Adipocyte (in vitro differentiated cells): ENCODE results near the gene ANKRD34A.
A peak's percentile ranks its signal among the peaks of the same experiment; 100 is the strongest.

Experiments used
- DNase-seq: peaks from one replicate; pipeline ENCODE4 v3.0.0-alpha.2; 2015; ENCODE audit warnings: low read depth
- H3K27me3 ChIP-seq: replicated peaks from 2 replicates; pipeline ENCODE4 v1.7.0; 2013; ENCODE audit warnings: mild to moderate bottlenecking, low read length, moderate library complexity; ENCODE audit not compliant: control insufficient read depth, insufficient read depth
- H3K36me3 ChIP-seq: 2 replicates; pipeline ENCODE4 v1.7.0; 2013; ENCODE audit warnings: low read length, mild to moderate bottlenecking, moderate library complexity; ENCODE audit not compliant: control insufficient read depth, insufficient read depth, severe bottlenecking
- H3K4me1 ChIP-seq: 2 replicates; pipeline ENCODE4 v1.7.0; 2013; ENCODE audit warnings: mild to moderate bottlenecking, low read length, moderate library complexity; ENCODE audit not compliant: control insufficient read depth, insufficient read depth
- H3K4me3 ChIP-seq: 2 replicates; pipeline ENCODE4 v1.7.0; 2013; ENCODE audit warnings: mild to moderate bottlenecking, low read length, moderate library complexity
- H3K9ac ChIP-seq: 2 replicates; pipeline ENCODE4 v1.7.0; 2013; ENCODE audit warnings: mild to moderate bottlenecking, low read length, moderate library complexity
- H3K9me3 ChIP-seq: 2 replicates; pipeline ENCODE4 v1.7.0; 2013; ENCODE audit warnings: mild to moderate bottlenecking, low read length, moderate library complexity; ENCODE audit not compliant: control insufficient read depth

Gene ANKRD34A

GRCh38 chr1:145996433-145997015, 32.1 kb upstream of the ANKRD34A start, which contains the start of gene TXNIP:
TXNIP (minus strand) TSS chr1:145996579; CDS start chr1:145996266, 313 bp downstream.
- Histone ChIP-seq H3K4me3 (peak within 1 kb of the TSS; percentile 89), H3K36me3 (peaks cover 35% of the 10 kb centered on the region), H3K9ac (peak within 1 kb of the TSS; percentile 95), H3K9me3 (no peaks in the 10 kb centered on the region), H3K27me3 (no peaks in the 10 kb centered on the region), H3K4me1 (peaks cover 60% of the 10 kb centered on the region)
- peak; percentile 100 for DNase-seq

DNA sequence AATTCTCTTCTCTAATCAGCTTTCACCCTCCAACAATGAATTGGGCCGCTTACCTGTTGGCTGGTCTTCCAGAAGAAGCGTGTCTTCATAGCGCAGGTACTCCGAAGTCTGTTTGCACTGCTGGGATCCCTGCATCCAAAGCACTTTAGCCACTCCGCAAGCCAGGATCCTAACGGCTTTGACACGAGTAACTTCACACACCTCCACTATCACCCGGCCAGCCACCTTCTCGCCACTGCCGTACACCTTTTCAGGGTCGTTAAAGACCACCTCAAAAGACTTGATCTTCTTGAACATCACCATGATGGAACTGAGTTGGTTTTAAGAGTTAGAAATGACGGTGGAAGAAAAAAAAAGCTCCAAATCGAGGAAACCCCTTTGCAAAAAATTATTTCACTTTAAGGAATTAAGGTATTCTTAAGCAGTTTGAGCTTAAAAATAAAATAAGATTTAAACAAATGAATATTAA, 31.6 kb upstream of the ANKRD34A start:
- H3K9me3 ChIP-seq: no peaks in the 10 kb centered on the region
- H3K27me3 ChIP-seq: no peaks in the 10 kb centered on the region
- H3K9ac ChIP-seq: peak overlapping the region; percentile 95
- peak overlapping the region; percentile 89 for H3K4me3 ChIP-seq
- H3K36me3 ChIP-seq: peaks cover 35% of the 10 kb centered on the region
- peaks cover 58% of the 10 kb centered on the region for H3K4me1 ChIP-seq
- no peak for DNase-seq

- H3K36me3 ChIP-seq: peaks cover 35% of the 10 kb centered on the region
- DNase-seq: no peak
- peak overlapping the region; percentile 89 for H3K4me3 ChIP-seq
- H3K9ac ChIP-seq: peak overlapping the region; percentile 95
- H3K9me3 ChIP-seq: no peaks in the 10 kb centered on the region
- no peaks in the 10 kb centered on the region for H3K27me3 ChIP-seq
- peaks cover 62% of the 10 kb centered on the region for H3K4me1 ChIP-seq
Observed at GRCh38 chr1:145995148-145995881, 30.9 kb upstream of the ANKRD34A start.

DNA sequence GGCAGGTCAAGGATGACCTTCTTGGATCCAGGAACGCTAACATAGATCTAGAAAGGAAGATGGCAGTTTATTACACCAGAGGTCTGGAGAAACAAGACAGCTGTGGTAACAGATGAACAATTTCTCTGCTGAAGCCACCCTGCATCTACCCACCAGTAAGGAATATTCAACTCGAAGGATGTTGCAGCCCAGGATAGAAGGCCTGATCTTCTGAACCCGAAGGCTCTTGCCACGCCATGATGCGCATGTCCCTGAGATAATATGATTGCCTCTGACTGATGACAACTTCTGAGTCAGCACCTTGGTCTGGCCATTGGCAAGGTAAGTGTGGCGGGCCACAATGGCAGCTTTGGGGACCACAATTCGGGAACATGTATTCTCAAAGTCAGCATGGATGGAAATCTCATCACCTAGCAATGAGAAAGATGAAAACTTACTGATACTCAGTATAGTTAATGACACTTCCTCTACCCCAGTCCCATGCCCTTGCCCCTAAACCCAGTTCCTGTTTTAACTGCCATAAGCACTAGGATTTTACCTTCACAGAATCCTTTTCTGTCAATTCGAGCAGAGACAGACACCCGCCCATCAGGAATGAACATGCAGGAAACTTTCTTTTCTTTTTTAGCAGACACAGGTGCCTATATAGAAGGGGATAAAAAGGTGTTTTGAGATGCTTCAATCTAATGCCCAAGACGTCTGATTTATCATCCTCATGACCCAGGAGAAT, 30.2 kb upstream of the ANKRD34A start:
- Histone ChIP-seq H3K4me1 (peaks cover 58% of the 10 kb centered on the region), H3K9me3 (no peaks in the 10 kb centered on the region), H3K4me3 (peak overlapping the region; percentile 89), H3K36me3 (peaks cover 35% of the 10 kb centered on the region), H3K27me3 (no peaks in the 10 kb centered on the region), H3K9ac (peak overlapping the region; percentile 95)
- DNase-seq: no peak

DNA sequence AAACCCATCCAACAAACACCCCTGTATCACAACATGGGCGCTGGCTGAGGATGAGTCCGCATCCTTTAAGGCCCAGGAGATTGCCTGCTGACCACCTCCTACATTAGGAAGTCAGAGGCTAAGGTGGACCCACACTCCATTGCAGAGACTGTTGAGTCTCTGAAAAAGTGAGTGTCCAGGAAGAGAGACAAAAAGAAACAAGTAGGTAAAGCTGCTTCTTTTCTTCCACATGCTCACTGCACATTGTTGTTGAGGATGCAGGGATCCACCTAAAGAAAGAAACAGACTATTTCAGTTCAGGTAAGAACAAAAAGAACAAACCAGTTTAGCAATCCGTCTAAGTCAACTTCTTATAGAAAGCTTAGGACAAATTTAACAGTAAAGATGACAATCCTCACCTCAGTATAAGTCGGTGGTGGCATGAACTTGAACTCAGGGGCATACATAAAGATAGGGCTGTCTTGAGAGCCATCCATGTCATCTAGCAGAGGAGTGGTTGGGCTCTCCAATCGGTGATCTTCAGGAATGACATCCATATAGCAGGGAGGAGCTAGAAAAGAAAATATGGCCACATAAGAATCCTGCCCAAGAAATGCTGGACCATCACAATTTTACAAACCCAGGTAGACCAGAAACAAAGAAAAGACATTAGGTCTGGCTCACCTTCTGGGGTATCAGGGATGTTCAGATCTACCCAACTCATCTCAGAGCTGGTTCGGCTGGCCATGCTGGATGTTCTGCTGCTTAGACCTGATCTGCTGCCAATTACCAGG, 29.4 kb upstream of the ANKRD34A start:
- H3K9me3 ChIP-seq: no peaks in the 10 kb centered on the region
- DNase-seq: no peak
- H3K4me3 ChIP-seq: peak overlapping the region; percentile 89
- peaks cover 35% of the 10 kb centered on the region for H3K36me3 ChIP-seq
- peaks cover 51% of the 10 kb centered on the region for H3K4me1 ChIP-seq
- H3K9ac ChIP-seq: peak overlapping the region; percentile 95
- no peaks in the 10 kb centered on the region for H3K27me3 ChIP-seq

DNA sequence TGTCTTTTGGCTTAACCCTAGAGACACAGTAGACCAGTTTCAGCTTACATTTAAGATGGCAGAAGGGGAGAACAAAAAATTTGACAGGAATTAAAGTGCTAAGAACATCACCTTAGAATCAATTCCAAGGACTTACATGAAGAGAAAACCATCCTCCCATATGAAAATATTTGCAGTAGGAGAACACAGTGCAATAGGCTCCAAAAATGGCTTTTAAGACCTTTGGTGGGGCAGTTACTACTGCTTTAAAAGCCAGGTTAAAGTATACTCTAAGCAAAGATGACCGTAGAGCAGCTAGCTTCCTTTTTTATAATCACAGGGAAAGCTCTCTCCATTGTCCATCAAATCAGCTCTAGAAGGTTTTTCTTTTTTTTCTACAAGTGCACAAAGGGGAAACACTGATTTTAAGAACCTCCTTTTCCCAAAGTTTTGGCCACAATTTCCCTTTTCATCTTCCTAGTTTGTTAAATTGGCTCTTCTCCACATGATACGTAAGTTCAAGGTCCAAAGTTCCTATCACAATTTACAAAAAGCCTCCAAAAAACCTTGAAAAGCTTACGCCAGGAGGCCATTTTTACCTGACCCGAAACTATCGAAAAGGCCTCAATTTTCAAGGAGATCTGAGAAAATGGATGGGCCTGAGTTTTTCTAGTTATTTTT, 28.7 kb upstream of the ANKRD34A start:
- H3K9me3 ChIP-seq: no peaks in the 10 kb centered on the region
- H3K4me1 ChIP-seq: peaks cover 44% of the 10 kb centered on the region
- peaks cover 35% of the 10 kb centered on the region for H3K36me3 ChIP-seq
- no peaks in the 10 kb centered on the region for H3K27me3 ChIP-seq
- DNase-seq: no peak
- H3K9ac ChIP-seq: peak overlapping the region; percentile 95
- H3K4me3 ChIP-seq: peak overlapping the region; percentile 89

GRCh38 chr1:145992502-145992936, 28.1 kb upstream of the ANKRD34A start:
- Histone ChIP-seq H3K4me1 (peaks cover 38% of the 10 kb centered on the region), H3K9ac (peak overlapping the region; percentile 95), H3K36me3 (peaks cover 35% of the 10 kb centered on the region), H3K27me3 (no peaks in the 10 kb centered on the region), H3K4me3 (peak overlapping the region; percentile 89), H3K9me3 (no peaks in the 10 kb centered on the region)
- no peak for DNase-seq

GRCh38 chr1:145991735-145992412, 27.5 kb upstream of the ANKRD34A start:
- Histone ChIP-seq H3K36me3 (peaks cover 35% of the 10 kb centered on the region), H3K9me3 (no peaks in the 10 kb centered on the region), H3K4me3 (peak overlapping the region; percentile 89), H3K9ac (peak overlapping the region; percentile 95), H3K27me3 (no peaks in the 10 kb centered on the region), H3K4me1 (peaks cover 33% of the 10 kb centered on the region)
- DNase-seq: peak; percentile 56

GRCh38 chr1:145990249-145990855, 26.0 kb upstream of the ANKRD34A start:
- Histone ChIP-seq H3K9ac (peak overlapping the region; percentile 50), H3K27me3 (no peaks in the 10 kb centered on the region), H3K36me3 (peaks cover 35% of the 10 kb centered on the region), H3K4me1 (peaks cover 42% of the 10 kb centered on the region), H3K4me3 (no peak overlapping the region), H3K9me3 (no peaks in the 10 kb centered on the region)
- no peak for DNase-seq

DNA sequence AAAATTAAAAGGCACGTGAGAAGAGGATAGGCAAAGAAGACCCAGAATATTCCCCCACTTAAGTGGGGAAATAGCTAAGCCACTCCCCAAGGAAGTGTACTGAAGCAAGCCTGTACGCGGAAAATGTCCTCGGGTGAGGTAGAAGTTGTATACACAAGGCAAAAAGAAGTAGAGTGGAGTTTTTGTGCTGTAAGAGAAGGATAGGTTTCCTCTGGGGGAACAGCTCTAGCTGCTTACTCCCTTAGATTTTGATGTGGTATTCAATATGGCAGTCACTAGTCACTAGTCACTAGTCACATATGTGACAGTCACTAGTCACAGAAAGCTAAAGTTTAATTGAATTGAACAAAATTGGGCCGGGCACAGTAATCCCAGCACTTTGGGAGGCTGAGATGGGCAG, 24.4 kb upstream of the ANKRD34A start:
- Histone ChIP-seq H3K4me1 (peaks cover 55% of the 10 kb centered on the region), H3K9me3 (no peaks in the 10 kb centered on the region), H3K9ac (no peak overlapping the region), H3K36me3 (peaks cover 20% of the 10 kb centered on the region), H3K4me3 (no peak overlapping the region), H3K27me3 (no peaks in the 10 kb centered on the region)
- DNase-seq: no peak
